Common myeloid progenitor, CD34-positive (primary cell): Measurements from ENCODE around the gene THAP12.

Experiments
- CTCF ChIA-PET: fragments of 350-600 bp; sonication (Branson Sonifier 250); formaldehyde crosslinking; loops from one replicate; lab custom pipeline; 2021; ENCODE audit warnings: antibody characterized with exemption; lab: Charles Lee
- POLR2A ChIA-PET: fragments of 350-600 bp; sonication (Branson Sonifier 250); formaldehyde crosslinking; loops from one replicate; lab custom pipeline; 2021; ENCODE audit warnings: antibody characterized with exemption; lab: Charles Lee
- DNase-seq, 3 donors: peaks; one replicate each; pipeline versions ENCODE4 v3.0.0 to v3.0.0-alpha.2; 2013
- H3K27ac ChIP-seq, 2 experiments: 1 replicate in 1 of 2; 2 replicates in 1 of 2; pipeline ENCODE4 v1.7.0; 2013; ENCODE audit warnings: inconsistent platforms in 2 of 2, low read length in 2 of 2, mild to moderate bottlenecking in 2 of 2, low read depth in 1 of 2, moderate library complexity in 1 of 2; ENCODE audit not compliant: severe bottlenecking in 2 of 2, insufficient read depth in 1 of 2, poor library complexity in 1 of 2
- H3K27me3 ChIP-seq, 5 experiments: replicated peaks in 2 of 5; 1 replicate in 3 of 5; 2 replicates in 2 of 5; pipeline versions ENCODE4 v1.6.1 to v1.7.0; 2013; ENCODE audit warnings: low read length in 4 of 5, mild to moderate bottlenecking in 2 of 5, moderate library complexity in 2 of 5, inconsistent platforms in 1 of 5; ENCODE audit not compliant: insufficient read depth in 5 of 5, control insufficient read depth in 4 of 5
- H3K36me3 ChIP-seq, 4 experiments: 1 replicate in 2 of 4; 2 replicates in 2 of 4; pipeline versions ENCODE4 v1.6.1 to v1.7.0; 2013; ENCODE audit warnings: low read length in 3 of 4, control low read depth in 1 of 4, mild to moderate bottlenecking in 1 of 4; ENCODE audit not compliant: control insufficient read depth in 4 of 4, insufficient read depth in 4 of 4
- H3K4me1 ChIP-seq, 4 experiments: 1 replicate in 3 of 4; 2 replicates in 1 of 4; pipeline versions ENCODE4 v1.6.1 to v1.7.1; 2013; ENCODE audit warnings: low read length in 3 of 4, mild to moderate bottlenecking in 3 of 4, control low read depth in 1 of 4, inconsistent platforms in 1 of 4, moderate library complexity in 1 of 4; ENCODE audit not compliant: control insufficient read depth in 4 of 4, insufficient read depth in 4 of 4; ENCODE audit errors: control extremely low read depth in 1 of 4
- H3K4me3 ChIP-seq, 7 experiments: 1 replicate in 4 of 7; 2 replicates in 3 of 7; pipeline versions ENCODE4 v1.5.1 to v1.7.0; 2013; ENCODE audit warnings: mild to moderate bottlenecking in 7 of 7, low read length in 6 of 7, moderate library complexity in 6 of 7, inconsistent platforms in 2 of 7, low read depth in 2 of 7, control low read depth in 1 of 7; ENCODE audit not compliant: insufficient read depth in 4 of 7, control insufficient read depth in 1 of 7; ENCODE audit errors: extremely low read depth in 1 of 7
- H3K9me3 ChIP-seq, 5 experiments: 1 replicate in 4 of 5; 2 replicates in 1 of 5; pipeline versions ENCODE4 v1.6.1 to v1.7.1; 2013; ENCODE audit warnings: low read length in 4 of 5, mild to moderate bottlenecking in 2 of 5, inconsistent platforms in 1 of 5, low read depth in 1 of 5, moderate library complexity in 1 of 5; ENCODE audit not compliant: control insufficient read depth in 4 of 5, insufficient read depth in 2 of 5; ENCODE audit errors: control extremely low read depth in 1 of 5
- WGBS: methylation state at CpG from one replicate; pipeline ENCODE4 v1.1.5; 2013; ENCODE audit not compliant: insufficient coverage; 5-methylcytosine and 5-hydroxymethylcytosine counted together

Gene THAP12

GRCh38 chr11:76365038-76365679, 15.8 kb downstream of the THAP12 start:
- Histone ChIP-seq H3K9me3 (no peaks in the 10 kb centered on the region), H3K4me3 (no peak overlapping the region), H3K27ac (no peak overlapping the region), H3K27me3 (no peaks in the 10 kb centered on the region), H3K4me1 (no peaks in the 10 kb centered on the region), H3K36me3 (peaks cover 3 to 16% (median 10%) of the 10 kb centered on the region in 4 experiments)
- peak in 2 of 3 donors; percentile 13 to 22 for DNase-seq
- 96% methylated on average over 11 of the region's 16 CpGs for WGBS
- CTCF ChIA-PET, result interaction anchor here (1.1 to 1.4 kb wide), 2 partner anchors 8 to 49 kb away, joined by 4 to 5 read pairs; no protein-coding TSS in a partner anchor
- POLR2A ChIA-PET, result no interaction called here

GRCh38 chr11:76362716-76363115, 18.2 kb downstream of the THAP12 start:
- Histone ChIP-seq H3K27me3 (no peaks in the 10 kb centered on the region), H3K36me3 (peaks cover 3 to 30% (median 15%) of the 10 kb centered on the region in 4 experiments), H3K9me3 (no peaks in the 10 kb centered on the region), H3K27ac (no peak overlapping the region), H3K4me1 (no peaks in the 10 kb centered on the region), H3K4me3 (no peak overlapping the region)
- ChIA-PET POLR2A (no interaction called here), CTCF (interaction anchor here (0.6 to 0.7 kb wide), 2 partner anchors 12 to 13 kb away, joined by 3 to 4 read pairs; no protein-coding TSS in a partner anchor)
- WGBS, result no CpG with 5 or more reads among the region's 7 CpGs
- DNase-seq, result no peak

GRCh38 chr11:76361776-76362175, 19.2 kb downstream of the THAP12 start:
- CTCF ChIA-PET, result interaction anchor here (1.0 kb wide), 1 partner anchor 43 kb away, joined by 3 read pairs; no protein-coding TSS in a partner anchor
- Histone ChIP-seq H3K27me3 (no peaks in the 10 kb centered on the region), H3K27ac (no peak overlapping the region), H3K4me3 (no peak overlapping the region), H3K9me3 (no peaks in the 10 kb centered on the region), H3K4me1 (no peaks in the 10 kb centered on the region), H3K36me3 (peaks cover 3 to 37% (median 18%) of the 10 kb centered on the region in 4 experiments)
- POLR2A ChIA-PET, result interaction anchor here (0.5 kb wide), 1 partner anchor 51 kb away, joined by 3 read pairs; no protein-coding TSS in a partner anchor
- DNase-seq, result no peak
- 83% methylated on average over 1 of the region's 2 CpGs for WGBS

- ChIA-PET POLR2A (interaction anchor here (0.5 kb wide), 1 partner anchor 51 kb away, joined by 3 read pairs; no protein-coding TSS in a partner anchor), CTCF (interaction anchor here (1.0 kb wide), 1 partner anchor 42 kb away, joined by 3 read pairs; no protein-coding TSS in a partner anchor)
- peaks cover 4 to 41% (median 20%) of the 10 kb centered on the region in 4 experiments for H3K36me3 ChIP-seq
Measured at GRCh38 chr11:76361374-76361773, 19.6 kb downstream of the THAP12 start.

GRCh38 chr11:76355172-76355571, 25.8 kb downstream of the THAP12 start:
- no CpG with 5 or more reads among the region's 1 CpG for WGBS
- H3K36me3 ChIP-seq, result peaks cover 25 to 66% (median 41%) of the 10 kb centered on the region in 4 experiments
- no peaks in the 10 kb centered on the region for H3K4me1 ChIP-seq
- POLR2A ChIA-PET, result no interaction called here
- H3K27me3 ChIP-seq, result no peaks in the 10 kb centered on the region
- H3K4me3 ChIP-seq, result peak overlapping the region in 1 of 7 experiments; percentile 2
- H3K9me3 ChIP-seq, result peaks cover 8 to 31% (median 17%) of the 10 kb centered on the region in 5 experiments
- CTCF ChIA-PET, result interaction anchor here (0.7 kb wide), 1 partner anchor 689 kb away, joined by 3 read pairs; no protein-coding TSS in a partner anchor
- no peak overlapping the region for H3K27ac ChIP-seq
- no peak for DNase-seq

More at GRCh38 chr11:76361374-76361773, 19.6 kb downstream of the THAP12 start:
- no peak overlapping the region for H3K4me3 ChIP-seq
- H3K9me3 ChIP-seq, result peaks cover 0 to under 1% (median 0%) of the 10 kb centered on the region in 5 experiments
- no peak for DNase-seq
- no peak overlapping the region for H3K27ac ChIP-seq
- no peaks in the 10 kb centered on the region for H3K27me3 ChIP-seq
- no peaks in the 10 kb centered on the region for H3K4me1 ChIP-seq

GRCh38 chr11:76348348-76348747, 32.6 kb downstream of the THAP12 start:
- ChIA-PET CTCF (interaction anchor here (1.8 to 1.9 kb wide), 2 partner anchors 8 to 9 kb away, joined by 4 to 6 read pairs; no protein-coding TSS in a partner anchor), POLR2A (no interaction called here)
- Histone ChIP-seq H3K4me3 (no peak overlapping the region), H3K9me3 (peaks cover 0 to 3% (median 0%) of the 10 kb centered on the region in 5 experiments), H3K27me3 (no peaks in the 10 kb centered on the region), H3K4me1 (no peaks in the 10 kb centered on the region), H3K27ac (no peak overlapping the region), H3K36me3 (peaks cover 3 to 16% (median 11%) of the 10 kb centered on the region in 4 experiments)
- WGBS, result no CpG with 5 or more reads among the region's 3 CpGs
- no peak for DNase-seq

GRCh38 chr11:76347466-76347865, 33.5 kb downstream of the THAP12 start:
- H3K36me3 ChIP-seq, result peaks cover 0 to 12% (median 4%) of the 10 kb centered on the region in 4 experiments
- ChIA-PET CTCF (interaction anchor here (0.7 to 1.9 kb wide), 3 partner anchors 10 to 202 kb away, joined by 3 to 4 read pairs (median 4); no protein-coding TSS in a partner anchor), POLR2A (no interaction called here)
- H3K27ac ChIP-seq, result no peak overlapping the region
- H3K4me1 ChIP-seq, result peaks cover 0 to 8% (median 4%) of the 10 kb centered on the region in 4 experiments
- H3K27me3 ChIP-seq, result no peaks in the 10 kb centered on the region
- no CpG with 5 or more reads among the region's 2 CpGs for WGBS
- no peaks in the 10 kb centered on the region for H3K9me3 ChIP-seq
- no peak overlapping the region for H3K4me3 ChIP-seq
- DNase-seq, result peak in 2 of 3 donors; percentile 18 to 32
